ENCODE measurements around the gene NDUFS7.

NDUFS7 gene

GRCh38 chr19:1420590-1420989, 36.9 kb downstream of the NDUFS7 start:
- Histone ChIP-seq H3K4me1 (ENCODE audit: control insufficient read depth in 1 of 2, insufficient read depth in 1 of 2, low read depth in 1 of 2, low read length in 1 of 2) (peaks cover 16 to 24% of the 10 kb centered on the region in 2 experiments), H3K27me3 (no peaks in the 10 kb centered on the region), H3K36me3 (peaks cover 74% of the 10 kb centered on the region), H3K4me3 (ENCODE audit: low read depth in 1 of 2, low read length in 1 of 2) (no peak overlapping the region), H3K9me3 (no peaks in the 10 kb centered on the region), H3K27ac (no peak overlapping the region)
- TF ChIP-seq, protein P1, sequence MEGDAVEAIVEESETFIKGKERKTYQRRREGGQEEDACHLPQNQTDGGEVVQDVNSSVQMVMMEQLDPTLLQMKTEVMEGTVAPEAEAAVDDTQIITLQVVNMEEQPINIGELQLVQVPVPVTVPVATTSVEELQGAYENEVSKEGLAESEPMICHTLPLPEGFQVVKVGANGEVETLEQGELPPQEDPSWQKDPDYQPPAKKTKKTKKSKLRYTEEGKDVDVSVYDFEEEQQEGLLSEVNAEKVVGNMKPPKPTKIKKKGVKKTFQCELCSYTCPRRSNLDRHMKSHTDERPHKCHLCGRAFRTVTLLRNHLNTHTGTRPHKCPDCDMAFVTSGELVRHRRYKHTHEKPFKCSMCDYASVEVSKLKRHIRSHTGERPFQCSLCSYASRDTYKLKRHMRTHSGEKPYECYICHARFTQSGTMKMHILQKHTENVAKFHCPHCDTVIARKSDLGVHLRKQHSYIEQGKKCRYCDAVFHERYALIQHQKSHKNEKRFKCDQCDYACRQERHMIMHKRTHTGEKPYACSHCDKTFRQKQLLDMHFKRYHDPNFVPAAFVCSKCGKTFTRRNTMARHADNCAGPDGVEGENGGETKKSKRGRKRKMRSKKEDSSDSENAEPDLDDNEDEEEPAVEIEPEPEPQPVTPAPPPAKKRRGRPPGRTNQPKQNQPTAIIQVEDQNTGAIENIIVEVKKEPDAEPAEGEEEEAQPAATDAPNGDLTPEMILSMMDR (IDR thresholded peaks at IDR 0.05), result no peak

GRCh38 chr19:1421218-1421957, 37.7 kb downstream of the NDUFS7 start:
- Histone ChIP-seq H3K27ac (no peak overlapping the region), H3K9me3 (no peaks in the 10 kb centered on the region), H3K4me3 (ENCODE audit: low read depth in 1 of 2, low read length in 1 of 2) (no peak overlapping the region), H3K4me1 (ENCODE audit: control insufficient read depth in 1 of 2, insufficient read depth in 1 of 2, low read depth in 1 of 2, low read length in 1 of 2) (peaks cover 9 to 19% of the 10 kb centered on the region in 2 experiments), H3K27me3 (no peaks in the 10 kb centered on the region), H3K36me3 (peaks cover 82% of the 10 kb centered on the region)
- TF ChIP-seq, protein P1 (IDR thresholded peaks at IDR 0.05), result no peak

- Histone ChIP-seq H3K27ac (no peak overlapping the region), H3K4me3 (ENCODE audit: low read depth in 1 of 2, low read length in 1 of 2) (no peak overlapping the region), H3K27me3 (no peaks in the 10 kb centered on the region), H3K4me1 (ENCODE audit: control insufficient read depth in 1 of 2, insufficient read depth in 1 of 2, low read depth in 1 of 2, low read length in 1 of 2) (peaks cover 9 to 19% of the 10 kb centered on the region in 2 experiments), H3K36me3 (peaks cover 88% of the 10 kb centered on the region), H3K9me3 (no peaks in the 10 kb centered on the region)
- TF ChIP-seq, protein P1 (IDR thresholded peaks at IDR 0.05), result no peak
Observed at GRCh38 chr19:1421958-1422305, 38.2 kb downstream of the NDUFS7 start.

DNA sequence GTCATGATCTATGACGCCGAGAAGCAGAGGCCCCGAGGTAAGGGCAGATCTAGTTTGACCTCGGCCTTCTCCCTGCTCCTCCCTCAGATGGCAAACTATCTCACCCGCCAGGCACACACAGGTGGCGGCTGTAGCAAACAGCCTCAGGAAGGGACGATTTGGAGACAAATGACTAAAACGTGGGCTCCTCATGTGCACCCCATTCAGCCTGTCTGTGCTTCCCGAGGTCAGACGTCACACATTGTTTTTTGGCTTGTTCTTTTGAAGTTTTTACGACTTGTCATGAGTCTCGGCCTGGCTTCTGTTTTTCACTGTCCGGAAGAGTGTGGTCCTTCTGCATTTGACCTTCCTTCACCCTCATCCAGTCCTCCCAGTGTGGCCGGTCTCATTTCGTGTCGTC, 38.7 kb downstream of the NDUFS7 start:
- Histone ChIP-seq H3K27ac (no peak overlapping the region), H3K4me1 (ENCODE audit: control insufficient read depth in 1 of 2, insufficient read depth in 1 of 2, low read depth in 1 of 2, low read length in 1 of 2) (peaks cover 9 to 19% of the 10 kb centered on the region in 2 experiments), H3K27me3 (no peaks in the 10 kb centered on the region), H3K36me3 (peaks cover 89% of the 10 kb centered on the region), H3K4me3 (ENCODE audit: low read depth in 1 of 2, low read length in 1 of 2) (no peak overlapping the region), H3K9me3 (no peaks in the 10 kb centered on the region)
- TF ChIP-seq, protein P1 (IDR thresholded peaks at IDR 0.05), result no peak

- H3K4me1 ChIP-seq (ENCODE audit: control insufficient read depth in 1 of 2, insufficient read depth in 1 of 2, low read depth in 1 of 2, low read length in 1 of 2), result peaks cover 9 to 19% of the 10 kb centered on the region in 2 experiments
- H3K36me3 ChIP-seq, result peaks cover 87% of the 10 kb centered on the region
- H3K9me3 ChIP-seq, result no peaks in the 10 kb centered on the region
- no peak overlapping the region for H3K4me3 ChIP-seq (ENCODE audit: low read depth in 1 of 2, low read length in 1 of 2)
- no peak overlapping the region for H3K27ac ChIP-seq
- TF ChIP-seq, protein P1 (IDR thresholded peaks at IDR 0.05), result no peak
- no peaks in the 10 kb centered on the region for H3K27me3 ChIP-seq
Observed at GRCh38 chr19:1422943-1423342, 39.2 kb downstream of the NDUFS7 start.

Measured in neutrophil (primary cell).